GM19043 (cell line): ENCODE measurements around the gene KNG1.
"Not testable (repeated sequence)": the region's sequence is repeated elsewhere in the genome, so short reads cannot be mapped to it uniquely, and the experiment has no call there.

Experiments
- ATAC-seq: cut with Tn5 transposase; IDR thresholded peaks from one replicate; pipeline ENCODE4 v1.9.1; 2021; ENCODE audit warnings: low read depth; ENCODE audit not compliant: unreplicated experiment

KNG1 gene

DNA sequence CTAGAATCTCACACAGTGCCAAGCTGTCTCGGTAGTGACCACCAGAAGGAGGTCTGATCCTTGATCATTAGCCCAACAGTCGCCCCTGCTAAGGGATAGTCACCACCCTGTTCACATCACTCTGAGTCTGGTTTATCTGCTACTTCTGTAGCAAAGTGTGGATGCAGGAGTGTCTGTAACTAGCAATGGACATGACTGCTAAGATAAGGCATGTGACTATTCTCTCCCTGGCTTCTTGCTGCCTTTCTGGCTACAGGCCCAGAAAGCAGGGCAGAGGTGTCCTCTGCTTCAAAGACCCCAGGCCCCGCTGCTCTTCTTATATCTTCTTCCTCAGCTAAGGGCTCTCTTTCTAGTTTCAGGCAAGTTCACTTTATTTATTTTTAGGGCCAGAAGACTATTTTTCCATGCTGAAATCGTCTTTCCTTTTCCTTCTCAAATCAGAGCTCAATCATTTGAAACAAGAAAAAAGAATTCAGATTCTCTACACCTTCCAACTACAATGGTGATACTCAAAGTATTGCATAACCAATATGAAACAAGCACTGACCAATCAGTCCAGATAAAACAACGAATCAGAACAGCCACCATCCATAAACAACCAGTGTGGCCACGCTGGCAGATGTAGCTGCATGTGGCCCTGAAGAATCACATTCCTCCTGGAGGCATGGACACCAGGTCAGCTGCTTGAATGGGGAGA lies 8.0 kb upstream of the KNG1 start:
- no peak for ATAC-seq

- not testable (repeated sequence) for ATAC-seq
Observed at GRCh38 chr3:186710694-186711093, 6.5 kb upstream of the KNG1 start.

GRCh38 chr3:186713499-186713898 lies 3.7 kb upstream of the KNG1 start:
- no peak for ATAC-seq

DNA sequence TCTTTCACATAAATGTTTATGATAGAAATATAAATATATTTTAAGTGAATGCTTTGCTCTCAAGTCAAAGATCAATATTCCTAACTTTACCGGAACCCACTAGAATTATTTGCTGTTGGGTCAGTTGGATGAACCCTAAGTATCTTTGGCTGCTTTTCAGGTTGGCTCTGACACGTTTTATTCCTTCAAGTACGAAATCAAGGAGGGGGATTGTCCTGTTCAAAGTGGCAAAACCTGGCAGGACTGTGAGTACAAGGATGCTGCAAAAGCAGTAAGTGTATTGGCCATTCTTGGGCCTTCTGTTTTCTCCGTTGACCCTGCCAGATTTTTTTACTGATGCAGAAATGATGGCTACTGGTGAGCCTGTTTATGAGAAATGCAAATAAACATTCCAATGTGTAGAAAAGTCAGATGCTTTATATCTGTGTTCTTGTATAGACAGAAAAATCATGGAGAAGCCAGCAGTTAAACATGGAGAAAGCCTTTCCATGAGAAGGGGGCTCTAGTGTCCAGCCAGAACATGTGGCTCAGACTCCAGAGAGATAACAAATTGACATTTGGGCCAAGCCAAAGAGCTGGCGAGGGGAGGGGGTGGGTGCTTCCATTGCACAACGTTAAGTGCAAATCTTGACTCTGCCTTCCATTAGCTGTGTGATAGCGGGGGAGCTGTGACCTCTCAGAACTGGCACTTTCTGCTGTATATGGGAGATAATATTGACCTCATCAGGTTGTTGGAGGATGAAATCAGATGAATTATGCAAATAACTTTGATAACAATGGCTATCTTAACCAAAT lies 3.0 kb downstream of the KNG1 start:
- ATAC-seq = no peak

DNA sequence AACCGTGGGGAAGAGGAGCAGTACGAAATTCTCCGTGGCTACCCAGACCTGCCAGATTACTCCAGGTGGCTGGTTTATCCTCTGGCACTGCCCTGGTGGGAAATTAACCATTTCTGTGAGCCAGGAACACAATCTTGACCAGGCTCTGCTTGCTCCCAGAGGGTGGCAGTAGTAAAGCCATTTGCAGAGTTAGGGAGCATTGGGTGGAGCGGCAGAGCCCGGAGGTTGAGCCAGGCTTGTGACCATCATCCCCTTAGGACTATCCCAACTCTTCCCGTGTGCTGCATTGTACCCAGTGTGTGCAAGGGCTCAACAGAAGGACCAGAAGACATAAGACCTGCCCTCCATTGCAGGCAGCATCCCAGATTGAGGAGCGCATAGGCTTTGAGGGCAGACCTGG lies 5.3 kb downstream of the KNG1 start:
- no peak for ATAC-seq

DNA sequence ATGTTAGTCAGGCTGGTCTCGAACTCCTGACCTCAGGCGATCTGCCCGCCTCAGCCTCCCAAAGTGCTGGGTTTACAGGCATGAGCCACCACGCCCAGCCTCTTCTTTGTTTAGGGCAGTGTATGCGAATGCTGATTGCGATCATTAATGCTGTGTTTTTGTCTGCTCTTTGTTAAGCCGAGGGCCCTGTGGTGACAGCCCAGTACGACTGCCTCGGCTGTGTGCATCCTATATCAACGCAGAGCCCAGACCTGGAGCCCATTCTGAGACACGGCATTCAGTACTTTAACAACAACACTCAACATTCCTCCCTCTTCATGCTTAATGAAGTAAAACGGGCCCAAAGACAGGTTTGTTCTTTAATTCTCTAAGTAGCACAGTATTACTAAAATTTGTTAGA lies 7.8 kb downstream of the KNG1 start:
- no peak for ATAC-seq

GRCh38 chr3:186732169-186732766 lies 15.1 kb downstream of the KNG1 start:
- ATAC-seq = no peak

- ATAC-seq = no peak
Observed at GRCh38 chr3:186742618-186743380, 25.6 kb downstream of the KNG1 start.

- ATAC-seq = no peak
Observed at GRCh38 chr3:186743666-186744065, 26.5 kb downstream of the KNG1 start.

- ATAC-seq = no peak
Observed at GRCh38 chr3:186746008-186746407, 28.8 kb downstream of the KNG1 start.

DNA sequence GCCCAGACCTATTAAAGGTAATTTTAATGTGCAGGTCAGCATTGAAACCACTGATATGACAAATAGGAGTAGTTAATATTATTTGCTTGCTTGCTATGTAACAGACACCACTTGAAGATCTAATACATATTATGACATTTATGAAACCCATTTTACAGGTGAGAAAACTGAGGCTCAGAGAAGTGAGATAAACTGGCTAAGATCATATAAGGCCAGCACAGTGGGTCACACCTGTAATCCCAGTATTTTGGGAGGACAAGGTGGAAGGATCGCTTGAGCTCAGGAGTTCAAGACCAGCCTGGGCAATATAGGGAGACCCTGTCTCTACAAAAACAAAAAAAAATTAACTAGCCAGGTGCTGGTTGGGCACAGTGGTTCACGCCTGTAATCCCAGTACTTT lies 33.2 kb downstream of the KNG1 start:
- no peak for ATAC-seq

DNA sequence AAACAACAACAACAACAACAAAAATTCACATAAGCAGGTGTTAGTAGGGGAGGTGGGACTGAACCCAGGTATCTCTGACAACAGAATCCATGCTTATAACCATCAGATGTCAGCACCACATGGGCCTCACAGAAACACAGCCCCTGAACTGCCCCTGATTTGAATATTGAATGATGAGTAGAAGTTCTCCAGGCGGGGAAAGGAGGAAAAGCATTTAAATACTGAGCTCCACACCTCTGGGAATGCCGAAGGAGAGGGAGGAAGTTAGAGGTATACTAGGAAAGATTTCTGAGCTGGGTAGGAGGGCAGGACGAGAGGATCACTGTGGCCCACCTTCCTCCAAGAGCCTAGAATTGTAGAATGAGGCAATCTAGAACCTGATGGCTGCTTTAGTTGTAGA lies 34.3 kb downstream of the KNG1 start:
- no peak for ATAC-seq

DNA sequence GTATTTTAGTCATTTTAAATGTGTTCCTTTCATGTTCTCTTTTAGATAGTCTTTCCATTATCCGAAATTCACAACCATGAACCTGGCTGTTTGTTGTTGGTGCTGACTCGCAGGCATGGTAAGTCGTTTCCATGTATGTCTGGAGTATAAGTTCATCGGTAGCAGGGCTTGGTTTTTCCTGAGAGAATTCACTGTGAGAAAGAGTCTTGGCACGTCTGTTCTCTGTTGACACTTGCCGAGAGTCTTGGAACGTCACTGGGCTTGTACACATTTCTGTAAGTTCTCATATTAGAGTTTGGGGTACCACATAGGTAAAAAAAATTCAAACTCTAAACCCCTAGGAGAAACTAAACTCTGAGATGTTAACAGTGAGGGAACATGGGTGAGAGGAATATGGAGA lies 36.8 kb downstream of the KNG1 start:
- no peak for ATAC-seq

GRCh38 chr3:186754871-186755270 lies 37.7 kb downstream of the KNG1 start:
- ATAC-seq = no peak

GRCh38 chr3:186757214-186757613 lies 40.1 kb downstream of the KNG1 start:
- no peak for ATAC-seq

DNA sequence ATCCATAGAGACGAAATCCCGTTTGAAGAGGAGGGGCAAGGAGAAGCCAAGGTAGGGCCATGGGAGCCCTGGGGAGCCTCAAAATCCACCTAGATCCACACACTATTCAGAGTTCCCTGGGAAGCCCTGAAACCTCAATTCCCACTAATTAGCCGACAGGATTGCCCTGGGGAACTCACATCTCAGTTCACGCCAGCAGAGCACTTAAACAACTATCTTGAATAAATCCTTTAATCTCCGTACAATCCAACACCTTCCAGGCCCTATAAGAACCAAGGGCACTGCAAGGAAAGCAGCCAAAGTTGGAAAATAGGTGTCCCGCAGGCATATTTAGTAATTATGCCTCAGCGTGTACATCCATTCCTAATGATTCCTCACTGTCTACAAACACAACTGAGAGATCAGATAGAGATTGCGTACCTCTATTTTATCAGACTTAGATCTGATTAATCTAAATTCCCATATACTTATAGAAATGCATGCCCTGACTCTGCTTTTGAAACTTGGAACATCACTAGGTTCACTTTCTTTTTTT lies 40.6 kb downstream of the KNG1 start:
- no peak for ATAC-seq

DNA sequence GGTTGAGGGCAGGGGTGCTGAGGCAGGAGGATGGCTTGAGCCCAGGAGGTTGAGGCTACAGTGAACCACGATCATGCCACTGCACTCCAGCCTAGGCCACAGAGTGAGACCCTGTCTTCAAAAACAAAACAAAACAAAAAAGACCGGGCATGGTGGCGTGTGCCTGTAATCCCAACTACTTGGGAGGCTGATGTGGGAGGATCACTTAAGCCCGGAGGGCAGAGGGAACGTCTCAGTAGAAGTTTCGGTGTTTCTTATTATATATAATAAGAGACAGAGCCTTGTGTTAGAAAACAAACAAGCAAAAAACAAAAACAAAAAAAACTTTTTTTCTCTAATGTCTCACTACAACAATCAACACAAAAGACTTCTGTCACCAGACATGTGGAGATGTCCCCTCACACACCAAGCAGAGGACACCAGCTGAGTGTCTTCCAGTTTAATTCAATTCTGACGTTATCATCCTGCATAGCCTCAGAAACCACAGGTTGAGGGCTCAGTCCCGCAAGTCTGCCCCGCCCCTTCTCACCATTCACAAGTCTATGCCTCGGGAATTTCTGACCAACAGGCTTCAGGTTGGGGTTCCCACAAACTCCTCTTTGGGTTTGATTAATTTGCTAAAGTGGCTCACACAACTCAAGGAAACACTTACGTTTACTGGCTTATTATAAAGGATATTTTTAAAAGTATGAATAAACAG lies 42.2 kb downstream of the KNG1 start:
- no peak for ATAC-seq

DNA sequence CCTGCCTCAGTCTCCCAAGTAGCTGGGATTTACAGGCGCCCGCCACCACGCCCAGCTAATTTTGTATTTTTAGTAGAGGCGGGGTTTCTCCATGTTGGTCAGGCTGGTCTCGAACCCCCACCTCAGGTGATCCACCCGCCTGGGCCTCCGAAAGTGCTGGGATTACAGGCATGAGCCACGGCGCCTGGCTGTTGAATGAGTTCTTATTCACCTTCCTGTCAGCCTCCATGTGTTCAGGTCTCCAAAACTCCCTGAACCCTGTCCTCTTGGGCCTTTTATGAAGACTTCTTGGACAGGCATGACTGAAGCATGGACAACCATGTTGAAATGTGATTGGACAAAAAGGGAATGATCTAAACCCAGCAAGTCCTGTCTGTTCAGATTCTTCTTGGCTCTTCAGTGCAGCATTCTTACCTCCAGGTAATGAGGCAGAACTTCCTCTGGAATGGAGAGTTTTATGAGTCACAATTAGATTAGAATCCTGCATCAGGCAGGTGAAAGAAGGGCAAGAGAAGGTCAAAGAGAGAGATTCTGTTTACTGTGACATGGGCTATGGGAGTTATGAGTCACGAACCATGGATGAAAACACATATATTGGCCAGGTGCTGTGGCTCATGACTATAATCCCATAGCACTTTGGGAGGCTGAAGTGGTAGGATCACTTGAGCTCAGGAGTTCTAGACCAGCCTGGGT lies 43.1 kb downstream of the KNG1 start:
- no peak for ATAC-seq

GRCh38 chr3:186760897-186761447 lies 43.8 kb downstream of the KNG1 start:
- ATAC-seq = no peak
